ENCODE measurements around the gene FBXL13. TPM values are rescaled to one million over a fixed set of nuclear protein-coding genes. Genes with fewer than 3 reads are reported as not detected.

Gene FBXL13
- polyA plus RNA-seq, 1 of the 3 experiments (the other 2 are of a cell fraction): 1.1 TPM

DNA sequence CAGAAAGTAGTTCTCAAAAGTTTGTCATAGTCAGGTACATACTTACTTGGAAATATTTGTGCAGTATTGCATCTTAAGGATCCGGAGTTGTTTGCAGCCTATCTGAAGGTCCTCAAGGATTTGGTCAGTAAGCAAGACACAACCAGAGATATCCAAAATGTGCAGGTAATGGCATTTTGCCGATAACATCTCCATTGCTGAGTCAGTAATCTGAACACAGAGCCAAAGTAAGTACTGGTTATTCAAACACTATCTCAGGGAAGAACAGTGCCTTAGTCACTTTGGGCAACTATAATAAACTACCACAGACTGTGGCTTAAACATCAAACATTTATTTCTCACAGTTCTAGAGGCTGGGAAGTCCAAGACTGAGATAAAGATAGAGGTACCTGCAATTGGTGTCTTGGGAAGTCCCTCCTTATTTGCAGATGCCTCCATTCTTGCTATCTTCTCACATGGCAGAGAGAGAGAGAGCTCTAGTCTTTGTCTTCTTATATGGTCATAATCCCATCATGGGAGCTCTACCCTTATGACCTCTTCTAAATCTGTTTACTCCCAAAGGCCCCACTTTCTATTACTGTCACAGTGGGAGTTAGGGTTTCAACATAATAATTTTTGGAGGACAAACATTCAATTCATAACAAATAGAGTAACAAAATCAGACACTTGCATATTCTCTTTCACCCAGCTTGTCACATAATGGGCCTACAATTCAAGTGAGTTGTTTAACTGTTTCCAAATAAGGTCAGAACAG, 252.4 kb downstream of the FBXL13 start:
- TF ChIP-seq, protein P1, sequence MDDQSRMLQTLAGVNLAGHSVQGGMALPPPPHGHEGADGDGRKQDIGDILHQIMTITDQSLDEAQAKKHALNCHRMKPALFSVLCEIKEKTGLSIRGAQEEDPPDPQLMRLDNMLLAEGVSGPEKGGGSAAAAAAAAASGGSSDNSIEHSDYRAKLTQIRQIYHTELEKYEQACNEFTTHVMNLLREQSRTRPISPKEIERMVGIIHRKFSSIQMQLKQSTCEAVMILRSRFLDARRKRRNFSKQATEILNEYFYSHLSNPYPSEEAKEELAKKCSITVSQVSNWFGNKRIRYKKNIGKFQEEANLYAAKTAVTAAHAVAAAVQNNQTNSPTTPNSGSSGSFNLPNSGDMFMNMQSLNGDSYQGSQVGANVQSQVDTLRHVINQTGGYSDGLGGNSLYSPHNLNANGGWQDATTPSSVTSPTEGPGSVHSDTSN (IDR thresholded peaks at IDR 0.05): no peak
- TF ChIP-seq, protein P2, sequence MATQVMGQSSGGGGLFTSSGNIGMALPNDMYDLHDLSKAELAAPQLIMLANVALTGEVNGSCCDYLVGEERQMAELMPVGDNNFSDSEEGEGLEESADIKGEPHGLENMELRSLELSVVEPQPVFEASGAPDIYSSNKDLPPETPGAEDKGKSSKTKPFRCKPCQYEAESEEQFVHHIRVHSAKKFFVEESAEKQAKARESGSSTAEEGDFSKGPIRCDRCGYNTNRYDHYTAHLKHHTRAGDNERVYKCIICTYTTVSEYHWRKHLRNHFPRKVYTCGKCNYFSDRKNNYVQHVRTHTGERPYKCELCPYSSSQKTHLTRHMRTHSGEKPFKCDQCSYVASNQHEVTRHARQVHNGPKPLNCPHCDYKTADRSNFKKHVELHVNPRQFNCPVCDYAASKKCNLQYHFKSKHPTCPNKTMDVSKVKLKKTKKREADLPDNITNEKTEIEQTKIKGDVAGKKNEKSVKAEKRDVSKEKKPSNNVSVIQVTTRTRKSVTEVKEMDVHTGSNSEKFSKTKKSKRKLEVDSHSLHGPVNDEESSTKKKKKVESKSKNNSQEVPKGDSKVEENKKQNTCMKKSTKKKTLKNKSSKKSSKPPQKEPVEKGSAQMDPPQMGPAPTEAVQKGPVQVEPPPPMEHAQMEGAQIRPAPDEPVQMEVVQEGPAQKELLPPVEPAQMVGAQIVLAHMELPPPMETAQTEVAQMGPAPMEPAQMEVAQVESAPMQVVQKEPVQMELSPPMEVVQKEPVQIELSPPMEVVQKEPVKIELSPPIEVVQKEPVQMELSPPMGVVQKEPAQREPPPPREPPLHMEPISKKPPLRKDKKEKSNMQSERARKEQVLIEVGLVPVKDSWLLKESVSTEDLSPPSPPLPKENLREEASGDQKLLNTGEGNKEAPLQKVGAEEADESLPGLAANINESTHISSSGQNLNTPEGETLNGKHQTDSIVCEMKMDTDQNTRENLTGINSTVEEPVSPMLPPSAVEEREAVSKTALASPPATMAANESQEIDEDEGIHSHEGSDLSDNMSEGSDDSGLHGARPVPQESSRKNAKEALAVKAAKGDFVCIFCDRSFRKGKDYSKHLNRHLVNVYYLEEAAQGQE (IDR thresholded peaks at IDR 0.05; ENCODE audit: low read depth, low read length): no peak
- no peak for TF ChIP-seq MXI1 (IDR thresholded peaks at IDR 0.05; ENCODE audit: low read depth, low read length)
- no peak for TF ChIP-seq TCF12 (IDR thresholded peaks at IDR 0.05)
- TF ChIP-seq, protein P3, sequence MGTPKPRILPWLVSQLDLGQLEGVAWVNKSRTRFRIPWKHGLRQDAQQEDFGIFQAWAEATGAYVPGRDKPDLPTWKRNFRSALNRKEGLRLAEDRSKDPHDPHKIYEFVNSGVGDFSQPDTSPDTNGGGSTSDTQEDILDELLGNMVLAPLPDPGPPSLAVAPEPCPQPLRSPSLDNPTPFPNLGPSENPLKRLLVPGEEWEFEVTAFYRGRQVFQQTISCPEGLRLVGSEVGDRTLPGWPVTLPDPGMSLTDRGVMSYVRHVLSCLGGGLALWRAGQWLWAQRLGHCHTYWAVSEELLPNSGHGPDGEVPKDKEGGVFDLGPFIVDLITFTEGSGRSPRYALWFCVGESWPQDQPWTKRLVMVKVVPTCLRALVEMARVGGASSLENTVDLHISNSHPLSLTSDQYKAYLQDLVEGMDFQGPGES (IDR thresholded peaks at IDR 0.05; ENCODE audit: low read depth, low read length): no peak
- no peak for TF ChIP-seq EP300 (IDR thresholded peaks at IDR 0.05; ENCODE audit: borderline replicate concordance in 1 of 2, low read depth in 1 of 2, low read length in 1 of 2)
- no peak for TF ChIP-seq YY1 (IDR thresholded peaks at IDR 0.05; ENCODE audit: low read depth)
- TF ChIP-seq TAF1 (IDR thresholded peaks at IDR 0.05; ENCODE audit: borderline replicate concordance, low read depth, low read length): no peak
- no peak for TF ChIP-seq SIN3A (IDR thresholded peaks at IDR 0.05; ENCODE audit: borderline replicate concordance, low read depth, low read length)
- TF ChIP-seq FOSL2 (IDR thresholded peaks at IDR 0.05; ENCODE audit: borderline replicate concordance, low read depth): no peak
- TF ChIP-seq, protein P4, sequence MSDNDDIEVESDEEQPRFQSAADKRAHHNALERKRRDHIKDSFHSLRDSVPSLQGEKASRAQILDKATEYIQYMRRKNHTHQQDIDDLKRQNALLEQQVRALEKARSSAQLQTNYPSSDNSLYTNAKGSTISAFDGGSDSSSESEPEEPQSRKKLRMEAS (IDR thresholded peaks at IDR 0.05; ENCODE audit: low read depth): no peak
- no peak for TF ChIP-seq ELF1 (IDR thresholded peaks at IDR 0.05)
- no peak for TF ChIP-seq GABPA (IDR thresholded peaks at IDR 0.05; ENCODE audit: low read depth)
- Histone ChIP-seq H3F3A (replicated peaks; ENCODE audit: insufficient read depth) (no peaks in the 10 kb centered on the region), H3K4me3 (ENCODE audit: low read depth in 2 of 2, low read length in 1 of 2) (no peak overlapping the region), H3K27ac (ENCODE audit: low read depth in 2 of 2, low read length in 1 of 2) (no peak overlapping the region), H3K4me1 (ENCODE audit: control insufficient read depth in 1 of 2, insufficient read depth in 2 of 2, low read depth in 1 of 2, low read length in 1 of 2) (no peaks in the 10 kb centered on the region), H3K9me2 (no peaks in the 10 kb centered on the region), H3K36me3 (replicated peaks in 1 of 2; ENCODE audit: control insufficient read depth in 1 of 2, insufficient read depth in 2 of 2, low read length in 1 of 2) (peaks cover 4 to 11% of the 10 kb centered on the region in 2 experiments), H3K9ac (no peak overlapping the region), H3K79me2 (ENCODE audit: insufficient read depth) (no peaks in the 10 kb centered on the region), H4K20me1 (ENCODE audit: insufficient read depth) (no peaks in the 10 kb centered on the region), H3K4me2 (no peak overlapping the region), H2AFZ (ENCODE audit: low read depth) (no peak overlapping the region), H3K27me3 (ENCODE audit: insufficient read depth) (no peaks in the 10 kb centered on the region), H3K9me3 (no peaks in the 10 kb centered on the region)
- POLR2A ChIA-PET: no interaction called here
- WGBS (ENCODE audit: low lambda C conversion rate): 100% methylated on average over 2 of the region's 2 CpGs
- DNase-seq: no peak
- CTCF ChIA-PET: interaction anchor here (1.0 kb wide), 1 partner anchor 240 kb away, joined by 3 read pairs; no protein-coding TSS in a partner anchor
